AG04450 (cell line): ENCODE data around the gene CMSS1. TPM values are rescaled to one million over a fixed set of nuclear protein-coding genes. Genes with fewer than 3 reads are reported as not detected.

Experiments
- CTCF ChIA-PET: fragments of 300-600, 350-600 bp; formaldehyde crosslinking; extraction: SDS; loops from one replicate; lab custom pipeline; 2022; ENCODE audit warnings: antibody characterized with exemption, inconsistent platforms; lab: Charles Lee
- POLR2A ChIA-PET: fragments of 350-600 bp; formaldehyde crosslinking; extraction: SDS; loops from one replicate; lab custom pipeline; 2021; ENCODE audit warnings: antibody characterized with exemption, inconsistent platforms; lab: Yijun Ruan, JAX
- DNase-seq: peaks from one replicate; pipeline ENCODE4 v3.0.0-alpha.2; 2011; ENCODE audit warnings: low read depth, low spot score
- H3K27ac ChIP-seq: one replicate; pipeline ENCODE4 v1.5.1; 2012; ENCODE audit warnings: low read depth, low read length, control low read depth
- H3K27me3 ChIP-seq: one replicate; pipeline ENCODE4 v1.6.0; 2012; ENCODE audit warnings: low read length; ENCODE audit not compliant: control insufficient read depth, insufficient read depth
- H3K4me3 ChIP-seq: 2 replicates; pipeline ENCODE4 v1.5.1; 2011; ENCODE audit warnings: mild to moderate bottlenecking, low read depth, low read length, control low read depth
- H3K9me3 ChIP-seq: 2 replicates; pipeline ENCODE4 v1.5.1; 2012; ENCODE audit warnings: low read length; ENCODE audit not compliant: control insufficient read depth, insufficient read depth
- polyA plus RNA-seq: library from polyadenylated mRNA; depleted of rRNA; stranded (reverse); fragments of >200 nt; gene quantifications from 2 replicates; pipeline ENCODE4 v1.2.3, GENCODE V29; 2011
- TF ChIP-seq, protein P1 (sequence below): IDR thresholded peaks from 2 replicates; pipeline ENCODE4 v1.5.1; 2011; ENCODE audit warnings: low read depth, low read length, control low read depth, inconsistent platforms

The CMSS1 gene
- polyA plus RNA-seq, 1 experiment, result 15.7 TPM

DNA sequence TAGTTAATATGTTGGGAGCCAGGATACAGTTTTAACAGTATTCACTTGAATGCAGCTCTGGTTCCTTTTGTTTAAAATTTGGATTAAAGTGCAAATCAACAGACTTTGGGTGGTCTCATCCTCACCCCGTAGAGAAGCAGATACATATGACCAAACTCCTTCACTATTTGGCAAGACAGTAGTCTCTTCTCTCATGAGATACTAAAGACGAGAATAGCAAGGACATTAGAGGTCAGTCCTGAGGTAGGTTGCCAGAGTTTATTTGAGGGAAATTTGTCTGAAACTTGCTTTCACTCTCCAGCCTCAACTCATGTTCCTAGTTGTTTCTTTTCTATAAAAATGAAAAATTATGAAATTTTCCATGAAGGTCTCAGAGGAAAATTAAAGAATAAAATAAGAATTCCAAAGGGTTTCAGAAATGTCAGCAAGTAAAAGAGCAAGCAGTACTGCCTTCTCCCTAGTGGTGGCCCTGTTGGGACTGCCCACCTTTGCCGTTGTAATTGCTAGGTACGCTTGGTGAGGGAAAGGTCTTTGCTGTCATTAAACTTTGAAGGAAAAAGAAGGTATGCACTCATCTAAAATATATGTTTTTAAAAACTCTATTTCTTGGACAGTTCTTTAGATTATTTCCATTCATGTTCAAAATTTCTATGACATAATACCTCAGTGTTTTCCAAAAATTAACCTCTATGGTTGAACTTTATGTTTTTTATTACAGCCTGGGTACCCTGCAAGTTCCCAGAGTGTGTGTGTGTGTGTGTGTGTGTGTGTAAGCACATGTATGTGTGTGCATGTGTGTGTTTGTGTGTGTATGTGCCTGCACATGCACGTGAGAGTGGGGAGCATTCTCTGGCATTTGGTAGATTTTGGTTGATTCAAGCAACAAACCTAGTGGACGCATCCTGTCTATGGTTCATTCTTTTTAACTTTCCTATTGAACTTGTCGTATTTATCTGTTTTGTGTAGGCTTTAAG lies 111.4 kb downstream of the CMSS1 start:
- TF ChIP-seq, protein P1, sequence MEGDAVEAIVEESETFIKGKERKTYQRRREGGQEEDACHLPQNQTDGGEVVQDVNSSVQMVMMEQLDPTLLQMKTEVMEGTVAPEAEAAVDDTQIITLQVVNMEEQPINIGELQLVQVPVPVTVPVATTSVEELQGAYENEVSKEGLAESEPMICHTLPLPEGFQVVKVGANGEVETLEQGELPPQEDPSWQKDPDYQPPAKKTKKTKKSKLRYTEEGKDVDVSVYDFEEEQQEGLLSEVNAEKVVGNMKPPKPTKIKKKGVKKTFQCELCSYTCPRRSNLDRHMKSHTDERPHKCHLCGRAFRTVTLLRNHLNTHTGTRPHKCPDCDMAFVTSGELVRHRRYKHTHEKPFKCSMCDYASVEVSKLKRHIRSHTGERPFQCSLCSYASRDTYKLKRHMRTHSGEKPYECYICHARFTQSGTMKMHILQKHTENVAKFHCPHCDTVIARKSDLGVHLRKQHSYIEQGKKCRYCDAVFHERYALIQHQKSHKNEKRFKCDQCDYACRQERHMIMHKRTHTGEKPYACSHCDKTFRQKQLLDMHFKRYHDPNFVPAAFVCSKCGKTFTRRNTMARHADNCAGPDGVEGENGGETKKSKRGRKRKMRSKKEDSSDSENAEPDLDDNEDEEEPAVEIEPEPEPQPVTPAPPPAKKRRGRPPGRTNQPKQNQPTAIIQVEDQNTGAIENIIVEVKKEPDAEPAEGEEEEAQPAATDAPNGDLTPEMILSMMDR, result no peak
- H3K9me3 ChIP-seq, result no peaks in the 10 kb centered on the region
- no peak overlapping the region for H3K4me3 ChIP-seq
- DNase-seq, result no peak
- H3K27me3 ChIP-seq, result no peaks in the 10 kb centered on the region
- CTCF ChIA-PET, result no interaction called here
- POLR2A ChIA-PET, result no interaction called here
- no peak overlapping the region for H3K27ac ChIP-seq

GRCh38 chr3:99929745-99930139 lies 112.1 kb downstream of the CMSS1 start:
- ChIA-PET CTCF (no interaction called here), POLR2A (no interaction called here)
- Histone ChIP-seq H3K4me3 (no peak overlapping the region), H3K27me3 (no peaks in the 10 kb centered on the region), H3K27ac (no peak overlapping the region), H3K9me3 (no peaks in the 10 kb centered on the region)
- TF ChIP-seq, protein P1, result no peak
- no peak for DNase-seq

- Histone ChIP-seq H3K4me3 (no peak overlapping the region), H3K9me3 (no peaks in the 10 kb centered on the region), H3K27ac (no peak overlapping the region), H3K27me3 (no peaks in the 10 kb centered on the region)
- ChIA-PET CTCF (no interaction called here), POLR2A (no interaction called here)
- no peak for DNase-seq
- TF ChIP-seq, protein P1, result no peak
These were observed 113.4 kb downstream of the CMSS1 start for GRCh38 chr3:99931059-99931458.

- no peak overlapping the region for H3K4me3 ChIP-seq
- ChIA-PET CTCF (no interaction called here), POLR2A (no interaction called here)
- H3K27ac ChIP-seq, result no peak overlapping the region
- H3K27me3 ChIP-seq, result no peaks in the 10 kb centered on the region
- TF ChIP-seq, protein P1, result no peak
- no peaks in the 10 kb centered on the region for H3K9me3 ChIP-seq
- no peak for DNase-seq
These were observed 116.5 kb downstream of the CMSS1 start for GRCh38 chr3:99933971-99934750.
